HepG2 (cell line): ENCODE measurements around the gene GSTK1. TPM values are rescaled to one million over a fixed set of nuclear protein-coding genes. Genes with fewer than 3 reads are reported as not detected.

Experiments
- ATAC-seq: fragments of 200-7000 bp; cut with Tn5 transposase; 3 replicates; pipeline ENCODE4 v1.9.1; 2020; ENCODE audit warnings: mild to moderate bottlenecking, moderate library complexity
- BruUV-seq: library from RNA; stranded (reverse); fragments of 400-500 nt; replicated peaks from 2 replicates; lab custom pipeline; 2021; lab: Mats Ljungman, UMichigan
- CTCF ChIA-PET: fragments of 300-600 bp; formaldehyde crosslinking; extraction: SDS; loops from one replicate; lab custom pipeline; 2021; ENCODE audit warnings: low total read pairs, inconsistent platforms, low intra/inter-chr PET ratio; lab: Yijun Ruan, JAX
- POLR2A ChIA-PET: fragments of 350-600 bp; sonication (Branson Sonifier 250); formaldehyde crosslinking; loops from one replicate; lab custom pipeline; 2020; ENCODE audit warnings: antibody characterized with exemption, inconsistent platforms; lab: Yijun Ruan, JAX
- DNase-seq: peaks from one replicate; pipeline ENCODE4 v3.0.0-alpha.2; 2015; ENCODE audit warnings: low spot score
- FAIRE-seq: peaks from 3 replicates; lab custom pipeline; 2011; peaks lifted over from hg19 to GRCh38; lab: Jason Lieb, UNC
- H2AFZ ChIP-seq: one replicate; pipeline ENCODE4 v1.6.1; 2011; ENCODE audit warnings: low read length, inconsistent platforms
- H3K27ac ChIP-seq: fragments of 300-600 bp; 3 replicates; pipeline ENCODE4 v1.8.0; 2011; ENCODE audit warnings: mixed run types, mild to moderate bottlenecking, mixed read lengths, low read length, inconsistent platforms; ENCODE audit not compliant: insufficient read depth; ENCODE audit errors: extremely low read length
- H3K27me3 ChIP-seq, 2 experiments: fragments of 200-600 bp in 1 of 2; 2 replicates in 1 of 2; 3 replicates in 1 of 2; pipeline versions ENCODE4 v1.6.0 to v1.8.0; 2011; ENCODE audit warnings: low read length in 2 of 2, mild to moderate bottlenecking in 2 of 2, moderate library complexity in 2 of 2, inconsistent platforms in 1 of 2; ENCODE audit not compliant: insufficient read depth in 2 of 2, control insufficient read depth in 1 of 2
- H3K36me3 ChIP-seq, 2 experiments: fragments of 200-600 bp in 1 of 2; replicated peaks in 1 of 2; 2 replicates in 1 of 2; 3 replicates in 1 of 2; pipeline versions ENCODE4 v1.5.1 to v1.8.0; 2011; ENCODE audit warnings: low read length in 2 of 2, inconsistent platforms in 1 of 2; ENCODE audit not compliant: insufficient read depth in 2 of 2, control insufficient read depth in 1 of 2
- H3K4me1 ChIP-seq: 2 replicates; pipeline ENCODE4 v1.5.1; 2012; ENCODE audit warnings: low read length, inconsistent platforms; ENCODE audit not compliant: insufficient read depth
- H3K4me2 ChIP-seq: 2 replicates; pipeline ENCODE4 v1.6.0; 2011; ENCODE audit warnings: low read depth, low read length, inconsistent platforms
- H3K4me3 ChIP-seq, 3 experiments: fragments of 200-600 bp in 1 of 3; sonication (generic), shearing (Covaris generic) in 1 of 3; replicated peaks in 1 of 3; 2 replicates each; pipeline ENCODE4 v1.5.1; 2011 to 2016; ENCODE audit warnings: low read length in 3 of 3, inconsistent platforms in 2 of 3, low read depth in 2 of 3, mild to moderate bottlenecking in 2 of 3, control low read depth in 1 of 3, mixed read lengths in 1 of 3; ENCODE audit not compliant: insufficient read depth in 1 of 3
- H3K79me2 ChIP-seq: one replicate; pipeline ENCODE4 v1.6.1; 2011; ENCODE audit warnings: low read length, inconsistent platforms; ENCODE audit not compliant: insufficient read depth
- H3K9ac ChIP-seq: 2 replicates; pipeline ENCODE4 v1.6.0; 2011; ENCODE audit warnings: mild to moderate bottlenecking, low read depth, low read length, inconsistent platforms; ENCODE audit not compliant: insufficient read depth
- H3K9me3 ChIP-seq: 2 replicates; pipeline ENCODE4 v1.5.1; 2012; ENCODE audit warnings: mild to moderate bottlenecking, low read length
- H4K20me1 ChIP-seq: 2 replicates; pipeline ENCODE4 v1.6.0; 2011; ENCODE audit warnings: inconsistent platforms, mild to moderate bottlenecking, low read length, moderate library complexity; ENCODE audit not compliant: insufficient read depth
- ATF5 ChIP-seq: sonication (generic); formaldehyde crosslinking; IDR thresholded peaks from 2 replicates; pipeline ENCODE4 v1.4.0; 2020; ENCODE audit warnings: mild to moderate bottlenecking, low read depth, missing genetic modification reagents
- HOXA5 ChIP-seq: sonication (generic); formaldehyde crosslinking; IDR thresholded peaks from 2 replicates; pipeline ENCODE4 v1.4.0; 2020; ENCODE audit warnings: missing genetic modification reagents
- KAT7 ChIP-seq: IDR thresholded peaks from 2 replicates; pipeline ENCODE4 v1.6.1; 2018; ENCODE audit warnings: borderline replicate concordance, missing compliant biosample characterization
- MAFK ChIP-seq, 2 experiments: IDR thresholded peaks in 1 of 2; conservative IDR thresholded peaks in 1 of 2; 2 replicates each; pipeline ENCODE4 v1.6.1; 2011; ENCODE audit warnings: improper control_type of control experiment in 2 of 2, low read length in 2 of 2
- MBD4 ChIP-seq: IDR thresholded peaks from 2 replicates; pipeline ENCODE4 v1.6.1; 2012; ENCODE audit warnings: low read length, inconsistent platforms, borderline replicate concordance
- MYC ChIP-seq: sonication (generic); formaldehyde crosslinking; IDR thresholded peaks from 2 replicates; pipeline ENCODE4 v1.9.0; 2021; ENCODE audit warnings: missing genetic modification reagents, borderline replicate concordance
- PHF8 ChIP-seq: sonication (generic); formaldehyde crosslinking; IDR thresholded peaks from 2 replicates; pipeline ENCODE4 v1.5.0; 2020; ENCODE audit warnings: missing genetic modification reagents
- SP4 ChIP-seq: sonication (generic); formaldehyde crosslinking; IDR thresholded peaks from 2 replicates; pipeline ENCODE4 v1.8.1; 2023; ENCODE audit warnings: mild to moderate bottlenecking, missing genetic modification reagents
- TEAD2 ChIP-seq: sonication (generic); formaldehyde crosslinking; IDR thresholded peaks from 2 replicates; pipeline ENCODE4 v1.9.0; 2021; ENCODE audit warnings: missing genetic modification reagents
- ZNF232 ChIP-seq: sonication (generic); formaldehyde crosslinking; IDR thresholded peaks from 2 replicates; pipeline ENCODE4 v1.4.0; 2020; ENCODE audit warnings: missing genetic modification reagents, borderline replicate concordance
- ZNF501 ChIP-seq: sonication (generic); formaldehyde crosslinking; IDR thresholded peaks from 2 replicates; pipeline ENCODE4 v1.5.1; 2020; ENCODE audit warnings: mild to moderate bottlenecking, moderate library complexity, missing genetic modification reagents
- ZSCAN21 ChIP-seq: sonication (generic); formaldehyde crosslinking; IDR thresholded peaks from 2 replicates; pipeline ENCODE4 v1.8.0; 2022; ENCODE audit warnings: mild to moderate bottlenecking, missing genetic modification reagents, moderate library complexity, borderline replicate concordance
- WGBS: methylation state at CpG from one replicate; pipeline ENCODE4 v1.1.6; 2017; ENCODE audit warnings: low lambda C conversion rate; 5-methylcytosine and 5-hydroxymethylcytosine counted together
- in situ Hi-C: cut with HindIII; loops from 2 replicates; pipeline ENCODE4 v1.10.0; 2017; ENCODE audit warnings: low pct_unique_long_range_greater_than_20kb; ENCODE audit not compliant: extremely low pct_ligation_motif_present
- intact Hi-C: fragments of 100-400 bp; cut with micrococcal nuclease; formaldehyde crosslinking; loops from one replicate; pipeline ENCODE4 v1.10.0; 2022; ENCODE audit not compliant: unreplicated experiment
- polyA plus RNA-seq, 8 experiments: library from polyadenylated mRNA; depleted of rRNA in 3 of 8; stranded (reverse) in 7 of 8; unstranded in 1 of 8; fragments of >200 nt; fragmentation: Illumina TruSeq in 4 of 8; extraction: Trizol in 4 of 8; gene quantifications; 2 replicates each; pipeline versions ENCODE4 v1.2.1 to v1.2.3, GENCODE V29; 2011 to 2016; ENCODE audit warnings: low read depth in 4 of 8, missing spikeins in 1 of 8, mixed read lengths in 1 of 8; ENCODE audit not compliant: insufficient read depth in 1 of 8
- total RNA-seq, 5 experiments: library from RNA; depleted of rRNA; stranded (reverse); fragments of >200 nt; fragmentation: Illumina TruSeq; extraction: Trizol; gene quantifications; 2 replicates each; pipeline ENCODE4 v1.2.3, GENCODE V29; 2016; ENCODE audit warnings: low read depth in 1 of 5
- TF ChIP-seq, protein P1 (sequence below): sonication (generic); formaldehyde crosslinking; IDR thresholded peaks from 2 replicates; pipeline ENCODE4 v1.4.0; 2020; ENCODE audit warnings: missing genetic modification reagents, borderline replicate concordance

The GSTK1 gene
- total and polyA plus RNA-seq, 2 of the 13 experiments (the other 11 are each of a cell fraction or from before 2014, with no cell fraction given) = 64.6 to 92.1 TPM

DNA sequence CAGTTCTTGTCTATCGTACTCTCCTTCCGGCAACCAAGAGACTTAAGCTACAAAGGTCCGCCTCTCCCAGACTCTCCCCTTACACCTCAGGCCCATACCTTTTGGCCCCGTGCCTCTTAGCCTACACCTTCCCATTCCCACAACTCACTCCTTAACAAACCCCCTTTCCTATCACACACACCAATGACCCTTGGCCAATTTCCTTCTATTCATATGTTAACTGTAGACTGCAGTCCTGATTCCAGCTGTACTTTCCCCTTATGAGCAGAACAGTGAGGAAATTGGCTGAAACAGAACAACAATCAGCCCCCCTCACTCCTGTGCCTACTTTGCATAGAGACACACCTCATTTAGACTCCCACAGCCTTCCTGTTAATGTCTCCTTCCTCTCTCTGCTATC, 20.1 kb downstream of the GSTK1 start:
- Histone ChIP-seq H3K27me3 (no peaks in the 10 kb centered on the region; a peak in 1 of 5 replicates), H2AFZ (peak overlapping the region; percentile 91), H3K79me2 (no peaks in the 10 kb centered on the region), H3K36me3 (no peaks in the 10 kb centered on the region), H3K27ac (peak overlapping the region; percentile 62), H3K9ac (peak overlapping the region; percentile 68), H3K4me2 (peak overlapping the region; percentile 98), H3K4me1 (peaks cover 58% of the 10 kb centered on the region), H3K9me3 (no peaks in the 10 kb centered on the region), H4K20me1 (no peaks in the 10 kb centered on the region), H3K4me3 (peak overlapping the region; percentile 58 to 78 (median 60); a peak in 5 of 6 replicates)
- POLR2A ChIA-PET = interaction anchor here (1.1 to 2.7 kb wide), 2 partner anchors 16 to 20 kb away, joined by 3 to 21 read pairs; partner anchors contain the start of gene GSTK1
- TF ChIP-seq ZNF232 (CRISPR knock-in tag) = peak; percentile 71; the same call in 1 of the 2 replicates
- TF ChIP-seq SP4 = no peak
- BruUV-seq = no TSS peak
- DNase-seq = no peak
- FAIRE-seq = no peak
- intact Hi-C loops (no loop called here), in situ Hi-C loops (no loop called here)
- CTCF ChIA-PET = no interaction called here
- WGBS = 51% methylated on average over 4 of the region's 4 CpGs
- no peak for ATAC-seq

DNA sequence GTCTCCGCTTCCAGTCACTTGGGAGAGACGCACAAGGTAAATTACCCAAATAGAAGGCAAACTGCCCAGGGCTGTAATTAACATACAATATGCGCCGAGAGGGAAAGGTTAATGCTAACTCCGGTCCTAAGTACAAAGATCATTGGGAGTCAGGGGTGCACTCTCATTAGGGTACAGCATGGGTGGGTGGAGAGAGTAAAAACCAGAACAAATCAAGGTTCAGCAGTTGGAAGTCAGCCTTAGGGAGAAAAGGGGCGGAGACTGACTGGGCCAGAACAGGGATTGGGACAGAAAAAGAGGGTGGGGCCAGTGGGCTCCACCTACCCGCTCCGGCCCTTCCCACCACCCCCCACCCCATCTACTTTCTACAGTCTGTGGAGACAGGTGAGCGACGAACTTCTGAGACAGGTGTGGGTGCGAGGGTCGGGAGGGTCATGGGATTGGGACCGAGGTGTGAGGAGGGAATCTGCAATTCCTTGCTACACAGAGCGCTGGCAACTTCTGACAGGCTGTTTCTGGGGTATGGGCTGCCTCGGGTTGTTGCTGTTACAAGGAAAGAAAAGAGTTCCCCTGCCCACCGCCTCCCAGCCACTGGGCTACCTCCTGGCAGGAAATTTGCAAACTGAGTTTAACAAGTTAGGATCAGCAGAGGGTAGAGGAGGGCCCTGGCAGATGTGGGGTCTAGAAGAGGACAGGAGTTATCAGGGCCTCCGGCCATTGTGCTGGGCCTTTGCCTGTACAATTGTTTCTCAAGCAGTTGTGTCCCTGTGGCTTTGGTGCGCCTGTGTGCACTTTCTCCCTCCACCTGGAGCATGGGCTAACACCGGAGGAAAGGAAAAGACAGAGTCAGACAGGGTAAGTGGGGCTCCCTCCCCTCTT, 21.6 kb downstream of the GSTK1 start, which contains the start of gene TMEM139:
TMEM139 (plus strand) TSS at position 368 of the 879 bp plus-strand sequence. CDS start 1,000 bp downstream, outside the sequence.
- Histone ChIP-seq H3K4me1 (peaks cover 55% of the 10 kb centered on the region), H3K27me3 (no peaks in the 10 kb centered on the region; a peak in 1 of 5 replicates), H3K4me2 (peak within 1 kb of the TSS; percentile 98), H4K20me1 (no peaks in the 10 kb centered on the region), H2AFZ (peak within 1 kb of the TSS; percentile 91), H3K9me3 (no peaks in the 10 kb centered on the region), H3K36me3 (no peaks in the 10 kb centered on the region), H3K79me2 (peaks cover 12% of the 10 kb centered on the region), H3K9ac (peak within 1 kb of the TSS; percentile 76), H3K4me3 (peak within 1 kb of the TSS; percentile 58 to 78 (median 60)), H3K27ac (peak within 1 kb of the TSS; percentile 77)
- 1% methylated on average over 15 of the region's 19 CpGs for WGBS
- POLR2A ChIA-PET = interaction anchor here (1.1 to 2.7 kb wide), 2 partner anchors 21 to 22 kb away, joined by 8 to 21 read pairs; partner anchors contain the start of gene GSTK1
- in situ Hi-C loops (no loop called here), intact Hi-C loops (loop anchor here (2.0 kb wide), 3 partner anchors 22 to 96 kb away; partner anchors contain the start of genes GSTK1 and ZYX)
- peak; percentile 86 for DNase-seq
- CTCF ChIA-PET = no interaction called here
- ATAC-seq = peak; percentile 80
- BruUV-seq = no TSS peak
- FAIRE-seq = peak; percentile 83
- TF ChIP-seq ATF5 = no peak
- peak; percentile 42 for TF ChIP-seq ZNF501 (CRISPR knock-in tag)
- TF ChIP-seq MAFK (conservative IDR thresholded peaks at IDR 0.05 in 1 of 2, IDR thresholded peaks at IDR 0.05 in 1 of 2; ENCODE audit: low read length in 2 of 2) = no peak
- TF ChIP-seq, protein P1, sequence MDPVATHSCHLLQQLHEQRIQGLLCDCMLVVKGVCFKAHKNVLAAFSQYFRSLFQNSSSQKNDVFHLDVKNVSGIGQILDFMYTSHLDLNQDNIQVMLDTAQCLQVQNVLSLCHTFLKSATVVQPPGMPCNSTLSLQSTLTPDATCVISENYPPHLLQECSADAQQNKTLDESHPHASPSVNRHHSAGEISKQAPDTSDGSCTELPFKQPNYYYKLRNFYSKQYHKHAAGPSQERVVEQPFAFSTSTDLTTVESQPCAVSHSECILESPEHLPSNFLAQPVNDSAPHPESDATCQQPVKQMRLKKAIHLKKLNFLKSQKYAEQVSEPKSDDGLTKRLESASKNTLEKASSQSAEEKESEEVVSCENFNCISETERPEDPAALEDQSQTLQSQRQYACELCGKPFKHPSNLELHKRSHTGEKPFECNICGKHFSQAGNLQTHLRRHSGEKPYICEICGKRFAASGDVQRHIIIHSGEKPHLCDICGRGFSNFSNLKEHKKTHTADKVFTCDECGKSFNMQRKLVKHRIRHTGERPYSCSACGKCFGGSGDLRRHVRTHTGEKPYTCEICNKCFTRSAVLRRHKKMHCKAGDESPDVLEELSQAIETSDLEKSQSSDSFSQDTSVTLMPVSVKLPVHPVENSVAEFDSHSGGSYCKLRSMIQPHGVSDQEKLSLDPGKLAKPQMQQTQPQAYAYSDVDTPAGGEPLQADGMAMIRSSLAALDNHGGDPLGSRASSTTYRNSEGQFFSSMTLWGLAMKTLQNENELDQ (CRISPR knock-in tag) = no peak
- TF ChIP-seq TEAD2 (CRISPR knock-in tag) = no peak
- TF ChIP-seq ZSCAN21 (CRISPR knock-in tag) = no peak
- no peak for TF ChIP-seq KAT7
- no peak for TF ChIP-seq MBD4
- TF ChIP-seq MYC = 0 out of 2 replicates have a peak, but pooled peaks have one; percentile 34
- peak; percentile 16; the same call in 1 of the 2 replicates for TF ChIP-seq HOXA5 (CRISPR knock-in tag)
- TF ChIP-seq PHF8 = peak; percentile 23; the same call in 1 of the 2 replicates
